ENCODE results near the gene REXO1. TPM values are rescaled to one million over a fixed set of nuclear protein-coding genes. Genes with fewer than 3 reads are reported as not detected.

REXO1 gene
- total and polyA plus RNA-seq, 2 experiments from 2014 or later, result 19.2 to 39.7 TPM

- peaks cover 12% of the 10 kb centered on the region for H3K4me1 ChIP-seq (ENCODE audit: low read depth)
- no peak for TF ChIP-seq CTCF (IDR thresholded peaks at IDR 0.05; ENCODE audit: low read depth, low read length)
- H3K27ac ChIP-seq, result no peak overlapping the region
- H3K4me3 ChIP-seq, result no peak overlapping the region
- no peaks in the 10 kb centered on the region for H3K9me3 ChIP-seq (ENCODE audit: low read depth)
- H3K27me3 ChIP-seq, result no peaks in the 10 kb centered on the region
- no peak for DNase-seq (ENCODE audit: low read depth in 1 of 2, low spot score in 1 of 2)
- H3K36me3 ChIP-seq, result no peaks in the 10 kb centered on the region
These were observed 3.7 kb downstream of the REXO1 start for GRCh38 chr19:1844513-1845124.

- H3K36me3 ChIP-seq, result no peaks in the 10 kb centered on the region
- peaks cover 12% of the 10 kb centered on the region for H3K4me1 ChIP-seq (ENCODE audit: low read depth)
- no peaks in the 10 kb centered on the region for H3K9me3 ChIP-seq (ENCODE audit: low read depth)
- no peaks in the 10 kb centered on the region for H3K27me3 ChIP-seq
- no peak for TF ChIP-seq CTCF (IDR thresholded peaks at IDR 0.05; ENCODE audit: low read depth, low read length)
- no peak for DNase-seq (ENCODE audit: low read depth in 1 of 2, low spot score in 1 of 2)
- H3K27ac ChIP-seq, result no peak overlapping the region
- H3K4me3 ChIP-seq, result no peak overlapping the region
These were observed 4.5 kb downstream of the REXO1 start for GRCh38 chr19:1843646-1844394.

GRCh38 chr19:1843116-1843515 is 5.2 kb downstream of the REXO1 start:
- H3K27ac ChIP-seq, result no peak overlapping the region
- H3K4me1 ChIP-seq (ENCODE audit: low read depth), result peaks cover 12% of the 10 kb centered on the region
- H3K27me3 ChIP-seq, result no peaks in the 10 kb centered on the region
- no peaks in the 10 kb centered on the region for H3K9me3 ChIP-seq (ENCODE audit: low read depth)
- no peak overlapping the region for H3K4me3 ChIP-seq
- no peaks in the 10 kb centered on the region for H3K36me3 ChIP-seq
- no peak for TF ChIP-seq CTCF (IDR thresholded peaks at IDR 0.05; ENCODE audit: low read depth, low read length)
- DNase-seq (ENCODE audit: low read depth in 1 of 2, low spot score in 1 of 2), result no peak

- Histone ChIP-seq H3K4me3 (no peak overlapping the region), H3K9me3 (ENCODE audit: low read depth) (no peaks in the 10 kb centered on the region), H3K27ac (peak overlapping the region; percentile 34), H3K36me3 (no peaks in the 10 kb centered on the region), H3K27me3 (no peaks in the 10 kb centered on the region), H3K4me1 (ENCODE audit: low read depth) (peaks cover 16% of the 10 kb centered on the region)
- no peak for TF ChIP-seq CTCF (IDR thresholded peaks at IDR 0.05; ENCODE audit: low read depth, low read length)
- no peak for DNase-seq (ENCODE audit: low read depth in 1 of 2, low spot score in 1 of 2)
These were observed 6.9 kb downstream of the REXO1 start for GRCh38 chr19:1841209-1841924.

GRCh38 chr19:1840541-1841115 is 7.7 kb downstream of the REXO1 start:
- Histone ChIP-seq H3K27me3 (no peaks in the 10 kb centered on the region), H3K9me3 (ENCODE audit: low read depth) (no peaks in the 10 kb centered on the region), H3K36me3 (no peaks in the 10 kb centered on the region), H3K4me1 (ENCODE audit: low read depth) (peaks cover 15% of the 10 kb centered on the region), H3K4me3 (no peak overlapping the region), H3K27ac (no peak overlapping the region)
- no peak for TF ChIP-seq CTCF (IDR thresholded peaks at IDR 0.05; ENCODE audit: low read depth, low read length)
- peak in 1 of 2 donors; percentile 34 for DNase-seq (ENCODE audit: low read depth in 1 of 2, low spot score in 1 of 2)

All from cardiac muscle cell (in vitro differentiated cells and primary cell).